Endothelial cell of umbilical vein (primary cell): ENCODE data around the gene PDE1C. TPM values are rescaled to one million over a fixed set of nuclear protein-coding genes. Genes with fewer than 3 reads are reported as not detected.

ENCODE experiments used
- BruUV-seq: library from RNA; stranded (reverse); fragments of 400-500 nt; replicated peaks from 2 replicates; lab custom pipeline; 2021; lab: Mats Ljungman, UMichigan
- CTCF ChIA-PET: fragments of 300-600, 350-600 bp; sonication (Branson Sonifier 250); formaldehyde crosslinking; loops from one replicate; lab custom pipeline; 2021; ENCODE audit warnings: antibody characterized with exemption, inconsistent platforms; lab: Charles Lee
- POLR2A ChIA-PET: fragments of 300-600, 350-600 bp; sonication (Branson Sonifier 250); formaldehyde crosslinking; loops from one replicate; lab custom pipeline; 2021; ENCODE audit warnings: antibody characterized with exemption, inconsistent platforms; lab: Charles Lee
- DNase-seq: peaks from one replicate; pipeline ENCODE4 v3.0.0-alpha.2; 2011; ENCODE audit warnings: low read depth, low spot score
- FAIRE-seq: peaks from 2 replicates; lab custom pipeline; 2011; peaks lifted over from hg19 to GRCh38; lab: Jason Lieb, UNC
- H2AFZ ChIP-seq: 2 replicates; pipeline ENCODE4 v1.6.0; 2012; ENCODE audit warnings: low read depth, low read length, control low read depth, inconsistent platforms
- H3K27ac ChIP-seq: 2 replicates; pipeline ENCODE4 v1.5.1; 2011; ENCODE audit warnings: low read depth, mild to moderate bottlenecking, control low read depth, low read length, moderate library complexity; ENCODE audit not compliant: insufficient read depth
- H3K27me3 ChIP-seq, 2 experiments: 2 replicates each; pipeline versions ENCODE4 v1.6.0 to v1.6.1; 2011; ENCODE audit warnings: low read length in 2 of 2, mixed read lengths in 1 of 2; ENCODE audit not compliant: control insufficient read depth in 2 of 2, insufficient read depth in 2 of 2
- H3K36me3 ChIP-seq, 2 experiments: 2 replicates in 1 of 2; 3 replicates in 1 of 2; pipeline ENCODE4 v1.5.1; 2011; ENCODE audit warnings: low read length in 2 of 2, mild to moderate bottlenecking in 1 of 2, moderate library complexity in 1 of 2; ENCODE audit not compliant: control insufficient read depth in 2 of 2, insufficient read depth in 2 of 2; ENCODE audit errors: extremely low read depth in 1 of 2
- H3K4me1 ChIP-seq: 3 replicates; pipeline ENCODE4 v1.5.1; 2011; ENCODE audit warnings: mild to moderate bottlenecking, low read length; ENCODE audit not compliant: control insufficient read depth, insufficient read depth; ENCODE audit errors: extremely low read depth
- H3K4me2 ChIP-seq: 2 replicates; pipeline ENCODE4 v1.6.1; 2011; ENCODE audit warnings: low read length, control low read depth, mixed read lengths; ENCODE audit not compliant: insufficient read depth
- H3K4me3 ChIP-seq, 3 experiments: fragments of 200-600 bp in 1 of 3; sonication (generic), shearing (Covaris generic) in 1 of 3; replicated peaks in 1 of 3; 2 replicates each; pipeline ENCODE4 v1.5.1; 2011 to 2016; ENCODE audit warnings: control low read depth in 3 of 3, low read length in 3 of 3, mild to moderate bottlenecking in 2 of 3, inconsistent platforms in 1 of 3, low read depth in 1 of 3, moderate library complexity in 1 of 3; ENCODE audit not compliant: insufficient read depth in 1 of 3
- H3K79me2 ChIP-seq: 2 replicates; pipeline ENCODE4 v1.6.0; 2012; ENCODE audit warnings: low read length, inconsistent platforms; ENCODE audit not compliant: control insufficient read depth, insufficient read depth
- H3K9ac ChIP-seq: replicated peaks from 2 replicates; pipeline ENCODE3; 2011; ENCODE audit warnings: low read length, control low read depth; ENCODE audit not compliant: insufficient read depth; ENCODE audit errors: extremely low read depth
- H3K9me1 ChIP-seq: replicated peaks from 3 replicates; pipeline ENCODE4 v1.6.0; 2011; ENCODE audit warnings: mild to moderate bottlenecking, low read length; ENCODE audit not compliant: control insufficient read depth, insufficient read depth; ENCODE audit errors: extremely low read depth
- H3K9me3 ChIP-seq: replicated peaks from 2 replicates; pipeline ENCODE4 v1.5.1; 2012; ENCODE audit warnings: low read length, inconsistent platforms; ENCODE audit not compliant: control insufficient read depth, insufficient read depth
- H4K20me1 ChIP-seq: replicated peaks from 2 replicates; pipeline ENCODE3; 2011; ENCODE audit warnings: mild to moderate bottlenecking, low read length; ENCODE audit not compliant: control insufficient read depth, insufficient read depth; ENCODE audit errors: extremely low read depth
- CTCF ChIP-seq, 2 donors: IDR thresholded peaks; 1 replicate in 1 of 2; 2 replicates in 1 of 2; pipeline ENCODE4 v1.5.1; 2011; ENCODE audit warnings: low read length in 2 of 2, mild to moderate bottlenecking in 2 of 2, moderate library complexity in 2 of 2, control low read depth in 1 of 2, inconsistent platforms in 1 of 2, low read depth in 1 of 2; ENCODE audit not compliant: insufficient read depth in 1 of 2; ENCODE audit errors: extremely low read depth in 1 of 2
- EZH2 ChIP-seq: IDR thresholded peaks from 2 replicates; pipeline ENCODE4 v1.6.1; 2012; ENCODE audit warnings: borderline replicate concordance, low read depth, mild to moderate bottlenecking, moderate library complexity, low read length, inconsistent platforms; ENCODE audit not compliant: severe bottlenecking
- FOS ChIP-seq: IDR thresholded peaks from 2 replicates; pipeline ENCODE4 v1.6.1; 2011; ENCODE audit warnings: mild to moderate bottlenecking, low read length, moderate library complexity, borderline replicate concordance; ENCODE audit not compliant: insufficient read depth
- GATA2 ChIP-seq: IDR thresholded peaks from 2 replicates; pipeline ENCODE4 v1.7.0; 2011; ENCODE audit warnings: low read depth, mild to moderate bottlenecking, moderate library complexity, mixed read lengths, low read length; ENCODE audit not compliant: insufficient read length, insufficient read depth
- JUN ChIP-seq: IDR thresholded peaks from 2 replicates; pipeline ENCODE4 v1.6.1; 2011; ENCODE audit warnings: borderline replicate concordance, low read depth; ENCODE audit not compliant: insufficient read length, insufficient read depth
- MAX ChIP-seq: IDR thresholded peaks from 2 replicates; pipeline ENCODE4 v1.6.1; 2011; ENCODE audit not compliant: insufficient read depth, insufficient read length
- MYC ChIP-seq: IDR thresholded peaks from one replicate; pipeline ENCODE4 v1.6.1; 2011; ENCODE audit warnings: mild to moderate bottlenecking, low read depth, low read length
- POLR2A ChIP-seq: IDR thresholded peaks from 2 replicates; pipeline ENCODE4 v1.6.1; 2012; ENCODE audit warnings: low read depth, mild to moderate bottlenecking, control low read depth, low read length
- POLR2AphosphoS5 ChIP-seq: IDR thresholded peaks from 2 replicates; pipeline ENCODE4 v1.6.1; 2012; ENCODE audit warnings: low read depth, mild to moderate bottlenecking, control low read depth, low read length, moderate library complexity; ENCODE audit not compliant: insufficient read depth
- dilution Hi-C: fragments of 300-500 bp; cut with MboI; formaldehyde crosslinking; loops from one replicate; pipeline ENCODE4 v1.15.0; 2019; ENCODE audit warnings: low sequenced_read_pairs; ENCODE audit not compliant: extremely low pct_ligation_motif_present
- intact Hi-C: fragments of 100-400 bp; cut with micrococcal nuclease; formaldehyde crosslinking; loops from one replicate; pipeline ENCODE4 v1.10.0; 2022
- polyA plus RNA-seq, 4 experiments: library from polyadenylated mRNA; depleted of rRNA in 3 of 4; stranded (reverse) in 3 of 4; unstranded in 1 of 4; fragments of >200 nt; gene quantifications; 2 replicates each; pipeline versions ENCODE4 v1.2.1 to v1.2.3, GENCODE V29; 2011 to 2012; ENCODE audit warnings: missing spikeins in 1 of 4
- total RNA-seq: library from RNA; stranded (reverse); gene quantifications from 2 replicates; pipeline ENCODE4 v1.2.3, GENCODE V29; 2021

PDE1C gene
- total and polyA plus RNA-seq, 2 donors (not counting 3 experiments of a cell fraction or from before 2014, with no cell fraction given), result 0.90 to 3.1 TPM

- Histone ChIP-seq H2AFZ (no peak overlapping the region), H3K9me3 (no peaks in the 10 kb centered on the region), H3K27me3 (no peaks in the 10 kb centered on the region), H3K9ac (no peak overlapping the region), H3K79me2 (no peaks in the 10 kb centered on the region), H3K4me3 (no peak overlapping the region), H3K4me2 (no peak overlapping the region), H3K9me1 (no peaks in the 10 kb centered on the region), H3K27ac (no peak overlapping the region), H3K36me3 (no peaks in the 10 kb centered on the region), H3K4me1 (no peaks in the 10 kb centered on the region), H4K20me1 (no peaks in the 10 kb centered on the region)
- FAIRE-seq (no peak), DNase-seq (no peak)
- POLR2A ChIA-PET, result no interaction called here
- intact Hi-C loops (loop anchor here (5.0 kb wide), 1 partner anchor 188 kb away; no protein-coding TSS in a partner anchor), dilution Hi-C loops (no loop called here)
- CTCF ChIA-PET, result interaction anchor here (1.3 kb wide), 1 partner anchor 13 kb away, joined by 4 read pairs; no protein-coding TSS in a partner anchor
- no TSS peak for BruUV-seq
- TF ChIP-seq MAX (no peak), FOS (no peak), EZH2 (no peak), POLR2AphosphoS5 (no peak), MYC (no peak), JUN (no peak), POLR2A (no peak), GATA2 (no peak), CTCF (IDR thresholded peaks at IDR 0.05; ENCODE audit: extremely low read depth in 1 of 2, insufficient read depth in 1 of 2, low read depth in 1 of 2, low read length in 2 of 2) (no peak)
Observed at GRCh38 chr7:31974351-31974750, 95.9 kb downstream of the PDE1C start.
